ENCODE results near the gene SGCD. TPM values are rescaled to one million over a fixed set of nuclear protein-coding genes. Genes with fewer than 3 reads are reported as not detected.
A peak's percentile ranks its signal among the peaks of the same experiment; 100 is the strongest.

Gene SGCD
- polyA plus RNA-seq, 1 experiment, result 25.2 TPM

DNA sequence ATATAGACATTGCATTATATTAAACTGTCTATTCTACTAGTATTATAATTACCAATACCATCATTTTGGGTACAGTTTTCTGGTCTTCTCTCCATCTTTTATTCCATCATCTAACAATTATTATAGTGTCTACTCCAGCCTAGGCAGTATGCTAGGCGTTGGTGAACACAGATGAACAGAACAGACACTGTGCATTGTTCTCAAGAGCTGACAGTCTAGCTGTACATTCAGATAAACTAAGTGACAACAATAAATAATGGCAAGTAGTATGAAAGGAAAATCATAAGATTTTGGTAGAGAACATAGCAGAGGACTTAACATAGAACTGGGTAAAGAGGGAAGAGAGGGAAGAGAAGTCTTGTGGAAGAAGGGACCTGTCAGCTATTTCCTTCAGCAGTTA lies 12.5 kb upstream of the SGCD start:
- CTCF ChIA-PET, result no interaction called here

DNA sequence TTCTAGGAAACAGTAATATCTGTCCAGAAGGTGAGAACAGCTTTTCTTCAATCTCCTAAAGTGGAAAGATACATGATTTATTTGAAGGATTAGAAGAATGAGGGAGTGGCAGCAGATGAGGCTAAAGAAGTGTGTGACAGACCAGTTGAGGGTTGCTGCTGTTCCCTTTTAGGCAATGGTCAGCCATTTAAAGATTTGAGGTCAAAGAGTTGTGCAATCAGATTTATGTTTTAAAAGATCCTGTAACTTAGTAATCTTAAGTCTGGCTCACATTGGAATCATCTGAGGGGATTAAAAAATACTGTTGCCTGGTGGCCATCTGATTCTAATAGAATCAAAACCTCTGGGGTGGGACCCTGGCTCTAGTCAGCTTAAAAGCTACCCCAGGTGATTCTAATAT lies 4.3 kb upstream of the SGCD start:
- no peak overlapping the region for H3K4me3 ChIP-seq (ENCODE audit: low read depth, low read length)
- H3K27me3 ChIP-seq (ENCODE audit: control insufficient read depth, insufficient read depth, low read length), result no peaks in the 10 kb centered on the region
- ChIA-PET POLR2A (interaction anchor here (0.6 kb wide), 1 partner anchor 890 kb away, joined by 3 read pairs; no protein-coding TSS in a partner anchor), CTCF (no interaction called here)
- DNase-seq (ENCODE audit: low read depth, low spot score), result no peak
- H3K27ac ChIP-seq (ENCODE audit: low read depth, low read length), result no peak overlapping the region
- TF ChIP-seq, protein P1, sequence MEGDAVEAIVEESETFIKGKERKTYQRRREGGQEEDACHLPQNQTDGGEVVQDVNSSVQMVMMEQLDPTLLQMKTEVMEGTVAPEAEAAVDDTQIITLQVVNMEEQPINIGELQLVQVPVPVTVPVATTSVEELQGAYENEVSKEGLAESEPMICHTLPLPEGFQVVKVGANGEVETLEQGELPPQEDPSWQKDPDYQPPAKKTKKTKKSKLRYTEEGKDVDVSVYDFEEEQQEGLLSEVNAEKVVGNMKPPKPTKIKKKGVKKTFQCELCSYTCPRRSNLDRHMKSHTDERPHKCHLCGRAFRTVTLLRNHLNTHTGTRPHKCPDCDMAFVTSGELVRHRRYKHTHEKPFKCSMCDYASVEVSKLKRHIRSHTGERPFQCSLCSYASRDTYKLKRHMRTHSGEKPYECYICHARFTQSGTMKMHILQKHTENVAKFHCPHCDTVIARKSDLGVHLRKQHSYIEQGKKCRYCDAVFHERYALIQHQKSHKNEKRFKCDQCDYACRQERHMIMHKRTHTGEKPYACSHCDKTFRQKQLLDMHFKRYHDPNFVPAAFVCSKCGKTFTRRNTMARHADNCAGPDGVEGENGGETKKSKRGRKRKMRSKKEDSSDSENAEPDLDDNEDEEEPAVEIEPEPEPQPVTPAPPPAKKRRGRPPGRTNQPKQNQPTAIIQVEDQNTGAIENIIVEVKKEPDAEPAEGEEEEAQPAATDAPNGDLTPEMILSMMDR (IDR thresholded peaks at IDR 0.05; ENCODE audit: low read depth, low read length), result no peak
- H3K9me3 ChIP-seq (ENCODE audit: control insufficient read depth, insufficient read depth, low read length), result peaks cover 2% of the 10 kb centered on the region; the same call in 1 of the 2 replicates

More for the DNA sequence above, 12.5 kb upstream of the SGCD start:
- TF ChIP-seq, protein P1 (IDR thresholded peaks at IDR 0.05; ENCODE audit: low read depth, low read length), result no peak
- Histone ChIP-seq H3K27me3 (ENCODE audit: control insufficient read depth, insufficient read depth, low read length) (no peaks in the 10 kb centered on the region), H3K4me3 (ENCODE audit: low read depth, low read length) (no peak overlapping the region), H3K27ac (ENCODE audit: low read depth, low read length) (no peak overlapping the region), H3K9me3 (ENCODE audit: control insufficient read depth, insufficient read depth, low read length) (no peaks in the 10 kb centered on the region)
- no peak for DNase-seq (ENCODE audit: low read depth, low spot score)
- POLR2A ChIA-PET, result no interaction called here

DNA sequence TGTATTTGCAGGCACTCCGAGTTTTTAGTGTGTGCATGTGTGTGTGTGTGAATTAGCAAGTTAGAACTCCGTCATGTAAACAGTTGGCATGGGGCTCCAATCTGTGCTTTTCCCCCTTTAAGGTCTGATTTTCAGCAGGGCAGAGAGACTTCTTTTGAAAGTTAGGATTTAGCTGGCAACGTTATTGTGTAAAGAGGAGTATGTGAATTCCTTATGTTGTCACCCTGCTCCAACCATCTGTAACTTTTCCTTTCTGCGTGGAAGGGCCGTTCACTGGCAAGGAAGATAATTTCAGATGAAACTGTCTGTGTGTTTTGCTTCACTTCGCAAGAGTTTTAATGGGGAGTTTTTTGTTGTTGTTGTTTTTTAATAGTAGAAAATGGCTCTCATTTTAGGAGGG lies 332 bp downstream of the SGCD start:
- TF ChIP-seq, protein P1 (IDR thresholded peaks at IDR 0.05; ENCODE audit: low read depth, low read length), result no peak
- POLR2A ChIA-PET, result interaction anchor here (0.6 kb wide), 2 partner anchors 148 to 443 kb away, joined by 3 to 8 read pairs; no protein-coding TSS in a partner anchor

DNA sequence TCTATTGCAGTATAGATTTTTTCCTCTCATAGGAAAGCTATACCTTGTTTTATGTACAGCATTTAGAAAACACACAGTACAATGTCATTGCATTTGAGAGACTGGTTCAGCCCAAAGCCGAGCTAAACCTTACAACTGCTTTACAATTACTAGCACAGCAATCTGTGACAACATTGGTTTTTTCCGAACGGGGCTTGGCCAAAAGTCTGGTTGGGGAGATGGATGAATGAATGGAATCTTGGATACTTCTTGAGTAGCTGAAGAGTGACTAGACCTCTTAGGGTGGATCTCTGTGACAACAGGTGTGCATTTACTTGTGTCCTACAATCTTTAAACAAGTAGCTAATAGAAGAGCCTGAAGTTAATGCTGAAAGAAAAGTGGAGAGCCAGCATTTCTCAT lies 1.2 kb downstream of the SGCD start:
- TF ChIP-seq, protein P1 (IDR thresholded peaks at IDR 0.05; ENCODE audit: low read depth, low read length), result no peak
- no peak for DNase-seq (ENCODE audit: low read depth, low spot score)
- peaks cover 2% of the 10 kb centered on the region; the same call in 1 of the 2 replicates for H3K9me3 ChIP-seq (ENCODE audit: control insufficient read depth, insufficient read depth, low read length)
- no peaks in the 10 kb centered on the region for H3K27me3 ChIP-seq (ENCODE audit: control insufficient read depth, insufficient read depth, low read length)
- H3K27ac ChIP-seq (ENCODE audit: low read depth, low read length), result no peak overlapping the region
- ChIA-PET CTCF (interaction anchor here (0.8 kb wide), 1 partner anchor 14 kb away, joined by 3 read pairs; no protein-coding TSS in a partner anchor), POLR2A (no interaction called here)
- H3K4me3 ChIP-seq (ENCODE audit: low read depth, low read length), result peak overlapping the region; percentile 65

More for the DNA sequence above, 332 bp downstream of the SGCD start:
- CTCF ChIA-PET, result no interaction called here
- H3K4me3 ChIP-seq (ENCODE audit: low read depth, low read length), result peak overlapping the region; percentile 65
- peak overlapping the region; percentile 71 for H3K27ac ChIP-seq (ENCODE audit: low read depth, low read length)
- no peaks in the 10 kb centered on the region for H3K27me3 ChIP-seq (ENCODE audit: control insufficient read depth, insufficient read depth, low read length)
- no peak for DNase-seq (ENCODE audit: low read depth, low spot score)
- peaks cover 2% of the 10 kb centered on the region; the same call in 1 of the 2 replicates for H3K9me3 ChIP-seq (ENCODE audit: control insufficient read depth, insufficient read depth, low read length)

DNA sequence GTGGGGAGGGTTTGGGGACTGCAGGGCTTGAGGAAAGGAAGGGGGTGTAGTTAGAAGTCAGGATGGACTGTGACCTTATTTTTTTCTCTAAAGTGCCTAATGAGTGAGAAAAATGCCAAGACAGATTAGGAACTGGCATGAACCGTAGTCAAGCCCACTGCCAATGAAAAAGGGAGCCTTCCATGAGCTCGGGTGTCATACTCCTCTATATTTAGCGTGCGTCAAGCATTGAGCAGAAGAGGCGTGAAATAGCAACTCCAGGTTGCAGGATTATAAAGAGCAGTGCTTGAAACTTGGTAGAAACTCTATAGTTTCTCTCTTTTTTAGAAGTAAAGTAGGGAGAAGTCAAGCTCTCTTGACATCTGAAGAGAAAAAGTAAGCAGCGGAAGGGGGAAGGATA lies 1.8 kb downstream of the SGCD start:
- no peak for DNase-seq (ENCODE audit: low read depth, low spot score)

More for the DNA sequence above, 1.8 kb downstream of the SGCD start:
- H3K4me3 ChIP-seq (ENCODE audit: low read depth, low read length), result peak overlapping the region; percentile 65
- ChIA-PET CTCF (interaction anchor here (0.8 kb wide), 1 partner anchor 13 kb away, joined by 3 read pairs; no protein-coding TSS in a partner anchor), POLR2A (no interaction called here)
- no peaks in the 10 kb centered on the region for H3K27me3 ChIP-seq (ENCODE audit: control insufficient read depth, insufficient read depth, low read length)
- TF ChIP-seq, protein P1 (IDR thresholded peaks at IDR 0.05; ENCODE audit: low read depth, low read length), result no peak
- peaks cover 2% of the 10 kb centered on the region; the same call in 1 of the 2 replicates for H3K9me3 ChIP-seq (ENCODE audit: control insufficient read depth, insufficient read depth, low read length)
- no peak overlapping the region for H3K27ac ChIP-seq (ENCODE audit: low read depth, low read length)
